K562 (cell line): ENCODE results near the gene THUMPD2. TPM values are rescaled to one million over a fixed set of nuclear protein-coding genes. Genes with fewer than 3 reads are reported as not detected.

Experiments used
- ATAC-seq: fragments of 200-7000 bp; cut with Tn5 transposase; 3 replicates; pipeline ENCODE4 v1.9.1; 2020; ENCODE audit warnings: moderate library complexity
- BruUV-seq: library from RNA; stranded (reverse); fragments of 400-500 nt; replicated peaks from 2 replicates; lab custom pipeline; 2021; lab: Mats Ljungman, UMichigan
- CTCF ChIA-PET: fragments of 300-600 bp; formaldehyde crosslinking; extraction: SDS; loops from one replicate; lab custom pipeline; 2021; ENCODE audit warnings: low intra/inter-chr PET ratio; lab: Yijun Ruan, JAX
- POLR2A ChIA-PET: fragments of 300-600, 350-650 bp; sonication (Branson Sonifier 250); formaldehyde crosslinking; extraction: SDS; loops from one replicate; lab custom pipeline; 2021; ENCODE audit warnings: antibody characterized with exemption, inconsistent platforms; lab: Yijun Ruan, JAX
- DNase-seq, 4 experiments: peaks; one replicate each; pipeline versions ENCODE4 v3.0.0 to v3.0.0-alpha.2; 2011 to 2018; ENCODE audit warnings: low spot score in 3 of 4, mixed read lengths in 3 of 4; ENCODE audit errors: extremely low read depth in 1 of 4
- FAIRE-seq: peaks from 2 replicates; lab custom pipeline; 2011; peaks lifted over from hg19 to GRCh38; lab: Jason Lieb, UNC
- H2AFZ ChIP-seq: 2 replicates; pipeline ENCODE4 v1.6.0; 2011; ENCODE audit warnings: low read depth, low read length, control low read depth, inconsistent platforms
- H3K27ac ChIP-seq: fragments of 200-600 bp; 3 replicates; pipeline ENCODE4 v1.8.0; 2011; ENCODE audit warnings: low read depth, mild to moderate bottlenecking, control low read depth, inconsistent platforms, low read length, moderate library complexity, mixed read lengths; ENCODE audit errors: extremely low read depth
- H3K27me3 ChIP-seq, 2 experiments: fragments of 300-600 bp in 1 of 2; 2 replicates in 1 of 2; 3 replicates in 1 of 2; pipeline versions ENCODE4 v1.6.0 to v1.8.0; 2011; ENCODE audit warnings: inconsistent platforms in 2 of 2, low read length in 2 of 2, mild to moderate bottlenecking in 1 of 2, mixed read lengths in 1 of 2, moderate library complexity in 1 of 2; ENCODE audit not compliant: control insufficient read depth in 2 of 2, insufficient read depth in 2 of 2
- H3K36me3 ChIP-seq: fragments of 300-600 bp; 3 replicates; pipeline ENCODE4 v1.8.0; 2011; ENCODE audit warnings: mild to moderate bottlenecking, low read length, inconsistent platforms; ENCODE audit not compliant: control insufficient read depth, insufficient read depth
- H3K4me1 ChIP-seq, 2 experiments: fragments of 200-600 bp in 1 of 2; replicated peaks in 1 of 2; 2 replicates in 1 of 2; 3 replicates in 1 of 2; pipeline versions ENCODE4 v1.5.1 to v1.8.0; 2011; ENCODE audit warnings: inconsistent platforms in 2 of 2, low read length in 2 of 2, mild to moderate bottlenecking in 1 of 2, mixed read lengths in 1 of 2, moderate library complexity in 1 of 2; ENCODE audit not compliant: control insufficient read depth in 2 of 2, insufficient read depth in 2 of 2
- H3K4me2 ChIP-seq: 2 replicates; pipeline ENCODE4 v1.6.1; 2011; ENCODE audit warnings: low read length, control low read depth, inconsistent platforms, mixed read lengths; ENCODE audit not compliant: insufficient read depth
- H3K4me3 ChIP-seq: fragments of 200-600 bp; sonication (generic), shearing (Covaris generic); 2 replicates; pipeline ENCODE4 v1.5.1; 2016; ENCODE audit warnings: control low read depth, inconsistent platforms
- H3K79me2 ChIP-seq: fragments of 200-600 bp; 3 replicates; pipeline ENCODE4 v1.8.0; 2011; ENCODE audit warnings: low read length, inconsistent platforms; ENCODE audit not compliant: control insufficient read depth, insufficient read depth
- H3K9ac ChIP-seq, 2 experiments: 2 replicates each; pipeline versions ENCODE4 v1.6.0 to v1.6.1; 2011; ENCODE audit warnings: low read depth in 2 of 2, low read length in 2 of 2, control low read depth in 1 of 2, inconsistent platforms in 1 of 2, mild to moderate bottlenecking in 1 of 2, mixed read lengths in 1 of 2; ENCODE audit not compliant: insufficient read depth in 1 of 2
- H3K9me1 ChIP-seq: one replicate; pipeline ENCODE4 v1.6.0; 2011; ENCODE audit warnings: inconsistent platforms, mild to moderate bottlenecking, low read length, moderate library complexity; ENCODE audit not compliant: control insufficient read depth, insufficient read depth
- H3K9me3 ChIP-seq: replicated peaks from 2 replicates; pipeline ENCODE4 v1.5.1; 2011; ENCODE audit warnings: low read depth, low read length, inconsistent platforms; ENCODE audit not compliant: control insufficient read depth, insufficient read depth
- H4K20me1 ChIP-seq: replicated peaks from 2 replicates; pipeline ENCODE4 v1.6.1; 2011; ENCODE audit warnings: low read length, inconsistent platforms, mixed read lengths; ENCODE audit not compliant: control insufficient read depth, insufficient read depth
- BACH1 ChIP-seq: fragments of 200-800 bp; sonication (Bioruptor generic); IDR thresholded peaks from 2 replicates; pipeline ENCODE4 v1.6.1; 2016; ENCODE audit warnings: missing genetic modification characterization, missing compliant biosample characterization
- CBFB ChIP-seq: sonication (generic); formaldehyde crosslinking; IDR thresholded peaks from 2 replicates; pipeline ENCODE4 v1.4.0; 2020; ENCODE audit warnings: mild to moderate bottlenecking, missing genetic modification reagents
- CXXC5 ChIP-seq: fragments of 250-450 bp; sonication (Bioruptor Pico); IDR thresholded peaks from 2 replicates; pipeline ENCODE4 v1.8.0; 2022; ENCODE audit warnings: inconsistent platforms, mild to moderate bottlenecking, moderate library complexity
- GABPB2 ChIP-seq: fragments of 250-450 bp; sonication (Bioruptor Pico); conservative IDR thresholded peaks from 2 replicates; pipeline ENCODE4 v1.5.1; 2021; ENCODE audit warnings: mild to moderate bottlenecking
- HCFC1 ChIP-seq: IDR thresholded peaks from 2 replicates; pipeline ENCODE4 v1.6.1; 2012; ENCODE audit warnings: low read depth, low read length, improper control_type of control experiment
- HNRNPUL1 ChIP-seq: fragments of 200-400 bp; formaldehyde crosslinking; IDR thresholded peaks from 2 replicates; pipeline ENCODE4 v1.6.1; 2017; ENCODE audit warnings: low read length
- IFI16 ChIP-seq: fragments of 250-450 bp; sonication (Bioruptor Pico); IDR thresholded peaks from 2 replicates; pipeline ENCODE4 v2.1.2; 2022; ENCODE audit warnings: mild to moderate bottlenecking, inconsistent platforms
- JUN ChIP-seq, 2 experiments: sonication (generic) in 1 of 2; formaldehyde crosslinking in 1 of 2; IDR thresholded peaks; 2 replicates each; pipeline versions ENCODE4 v1.6.1 to v1.8.0; 2012 to 2022; ENCODE audit warnings: borderline replicate concordance in 2 of 2, mild to moderate bottlenecking in 2 of 2, improper control_type of control experiment in 1 of 2, low read depth in 1 of 2, low read length in 1 of 2, missing genetic modification reagents in 1 of 2
- KLF10 ChIP-seq: fragments of 250-450 bp; sonication (Bioruptor Pico); IDR thresholded peaks from 2 replicates; pipeline ENCODE4 v1.6.1; 2021; ENCODE audit warnings: matching md5 sums
- MCM3 ChIP-seq: fragments of 450-650 bp; IDR thresholded peaks from 2 replicates; pipeline ENCODE4 v1.6.1; 2016
- MECOM ChIP-seq: fragments of 250-450 bp; sonication (Bioruptor Pico); IDR thresholded peaks from 2 replicates; pipeline ENCODE4 v1.8.0; 2022; ENCODE audit warnings: inconsistent platforms
- RHOXF2B ChIP-seq: fragments of 250-450 bp; sonication (Bioruptor Pico); conservative IDR thresholded peaks from 2 replicates; pipeline ENCODE4 v1.5.1; 2021
- SAFB2 ChIP-seq: fragments of 200-400 bp; formaldehyde crosslinking; IDR thresholded peaks from 2 replicates; pipeline ENCODE4 v1.6.1; 2018; ENCODE audit warnings: borderline replicate concordance, low read length, low read depth, moderate library complexity; ENCODE audit not compliant: severe bottlenecking
- SRSF1 ChIP-seq: fragments of 200-400 bp; formaldehyde crosslinking; IDR thresholded peaks from 2 replicates; pipeline ENCODE4 v1.6.1; 2017; ENCODE audit warnings: mild to moderate bottlenecking, low read depth, low read length, moderate library complexity
- STAT5B ChIP-seq: fragments of 250-450 bp; sonication (Bioruptor Pico); IDR thresholded peaks from 2 replicates; pipeline ENCODE4 v1.8.0; 2021; ENCODE audit warnings: mild to moderate bottlenecking, inconsistent platforms
- TAL1 ChIP-seq: fragments of 450-650 bp; IDR thresholded peaks from 2 replicates; pipeline ENCODE4 v1.6.1; 2016; ENCODE audit warnings: mild to moderate bottlenecking
- XRCC5 ChIP-seq: fragments of 200-400 bp; formaldehyde crosslinking; IDR thresholded peaks from 2 replicates; pipeline ENCODE4 v1.6.1; 2017; ENCODE audit warnings: low read depth, mild to moderate bottlenecking, low read length
- ZNF316 ChIP-seq: fragments of 450-650 bp; IDR thresholded peaks from 2 replicates; pipeline ENCODE4 v1.6.1; 2016
- WGBS: fragments of 100-300 bp; shearing (Covaris generic); methylation state at CpG from one replicate; pipeline ENCODE4 v1.1.6; 2016; ENCODE audit warnings: low coverage, mixed read lengths; ENCODE audit not compliant: insufficient coverage; ENCODE audit errors: missing lambda C conversion rate; 5-methylcytosine and 5-hydroxymethylcytosine counted together
- in situ Hi-C: fragments of 300-500 bp; cut with MboI; formaldehyde crosslinking; loops from 4 replicates; pipeline ENCODE4 v1.15.0; 2018; ENCODE audit warnings: inconsistent platforms, mixed read lengths
- intact Hi-C: fragments of 100-400 bp; cut with micrococcal nuclease; formaldehyde crosslinking; loops from 2 replicates; pipeline ENCODE4 v1.14.2; 2022
- polyA plus RNA-seq, 8 experiments: library from polyadenylated mRNA; depleted of rRNA in 4 of 8; stranded (reverse) in 5 of 8; unstranded in 3 of 8; fragments of >200 nt; fragmentation: Nextera tagmentation in 2 of 8; fragmentation: Illumina TruSeq in 1 of 8; extraction: Ambion mirVana in 2 of 8; extraction: Trizol in 1 of 8; gene quantifications; 2 replicates each; pipeline versions ENCODE4 v1.2.1 to v1.2.3, GENCODE V29; 2011 to 2014; ENCODE audit warnings: inconsistent platforms in 1 of 8, missing spikeins in 1 of 8
- total RNA-seq, 7 experiments: library from RNA; depleted of rRNA in 6 of 7; stranded (reverse); fragments of >200 nt in 6 of 7; fragmentation: Illumina TruSeq in 2 of 7; extraction: Trizol in 2 of 7; gene quantifications; 2 replicates each; pipeline versions ENCODE4 v1.2.1 to v1.2.3, GENCODE V29; 2011 to 2021; ENCODE audit warnings: low replicate concordance in 1 of 7
- TF ChIP-seq, protein P1 (sequence below): fragments of 250-450 bp; sonication (Bioruptor Pico); IDR thresholded peaks from 2 replicates; pipeline ENCODE4 v1.8.0; 2021; ENCODE audit warnings: moderate library complexity, mild to moderate bottlenecking, inconsistent platforms

Gene THUMPD2
- total and polyA plus RNA-seq, 9 of the 15 experiments (the other 6 are each of a cell fraction or from before 2014, with no cell fraction given), result 9.6 to 40.4 (median 24.0) TPM

- no peaks in the 10 kb centered on the region for H3K9me1 ChIP-seq
- H3K36me3 ChIP-seq, result peaks cover 61% of the 10 kb centered on the region
- H3K4me1 ChIP-seq, result no peaks in the 10 kb centered on the region
- H4K20me1 ChIP-seq, result peaks cover 6% of the 10 kb centered on the region; the same call in 1 of the 2 replicates
- CTCF ChIA-PET, result no interaction called here
- POLR2A ChIA-PET, result interaction anchor here (1.7 kb wide), 1 partner anchor 20 kb away, joined by 4 read pairs; no protein-coding TSS in a partner anchor
- no peak overlapping the region for H3K27ac ChIP-seq
- H3K4me3 ChIP-seq, result no peak overlapping the region
- intact Hi-C loops, result loop anchor here (5.0 kb wide), 1 partner anchor 297 kb away; the partner anchor contains the start of gene MAP4K3
- DNase-seq (no peak), ATAC-seq (no peak), FAIRE-seq (no peak)
- no peak for TF ChIP-seq HNRNPUL1
- TF ChIP-seq ZNF316, result 0 out of 2 replicates have a peak, but pooled peaks have one; percentile 11
- no peak overlapping the region for H3K9ac ChIP-seq
- H2AFZ ChIP-seq, result no peak overlapping the region
- H3K4me2 ChIP-seq, result no peak overlapping the region
- in situ Hi-C loops, result no loop called here
- no peaks in the 10 kb centered on the region for H3K9me3 ChIP-seq
- H3K27me3 ChIP-seq, result no peaks in the 10 kb centered on the region
- H3K79me2 ChIP-seq, result peaks cover 16% of the 10 kb centered on the region; the same call in 2 of the 3 replicates
- BruUV-seq, result no TSS peak
Observed at GRCh38 chr2:39734445-39734844, 44.6 kb downstream of the THUMPD2 start.

DNA sequence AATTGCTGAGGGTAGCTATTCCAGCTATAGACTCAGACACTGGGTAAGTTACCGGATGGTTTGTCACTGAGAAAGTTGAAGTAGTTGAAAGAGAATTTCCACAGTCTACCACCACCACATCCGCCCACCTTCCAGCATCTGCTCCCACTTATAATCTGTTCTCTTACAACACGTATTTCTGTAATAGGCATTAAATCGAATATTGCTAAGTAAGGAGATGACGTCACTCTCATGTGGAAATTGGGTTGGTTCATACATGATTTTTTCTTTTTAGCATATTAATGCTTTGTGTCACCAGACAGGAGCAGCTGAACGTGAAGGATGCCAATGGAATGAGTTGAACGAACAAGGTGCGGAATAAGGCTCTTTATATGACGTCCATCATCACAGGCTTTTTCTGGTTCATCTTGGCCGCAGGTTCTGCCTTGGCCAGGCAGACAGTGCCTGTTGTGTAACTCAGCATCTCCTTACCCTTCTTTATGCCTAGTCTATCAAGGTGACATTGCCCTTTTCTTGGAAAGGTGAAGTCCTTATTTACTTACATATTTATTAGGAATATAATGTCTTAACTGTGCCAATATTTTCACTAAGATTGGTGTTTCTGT lies 45.9 kb downstream of the THUMPD2 start:
- DNase-seq (no peak), ATAC-seq (no peak), FAIRE-seq (no peak)
- Histone ChIP-seq H3K4me2 (no peak overlapping the region), H3K36me3 (peaks cover 51% of the 10 kb centered on the region), H3K27me3 (no peaks in the 10 kb centered on the region), H3K79me2 (peaks cover 8% of the 10 kb centered on the region; the same call in 2 of the 3 replicates), H3K9me3 (no peaks in the 10 kb centered on the region), H3K9ac (no peak overlapping the region), H3K9me1 (no peaks in the 10 kb centered on the region), H3K4me1 (no peaks in the 10 kb centered on the region), H4K20me1 (peaks cover 2% of the 10 kb centered on the region; the same call in 1 of the 2 replicates), H3K4me3 (no peak overlapping the region), H2AFZ (no peak overlapping the region), H3K27ac (no peak overlapping the region)
- ChIA-PET CTCF (no interaction called here), POLR2A (interaction anchor here (0.6 kb wide), 1 partner anchor 122 kb away, joined by 3 read pairs; no protein-coding TSS in a partner anchor)
- BruUV-seq, result TSS peak; percentile 22
- in situ Hi-C loops, result no loop called here
- 93% methylated on average over 10 of the region's 10 CpGs for WGBS
- intact Hi-C loops, result loop anchor here (5.0 kb wide), 1 partner anchor 296 kb away; the partner anchor contains the start of gene MAP4K3
- TF ChIP-seq STAT5B, result no peak
- TF ChIP-seq, protein P1, sequence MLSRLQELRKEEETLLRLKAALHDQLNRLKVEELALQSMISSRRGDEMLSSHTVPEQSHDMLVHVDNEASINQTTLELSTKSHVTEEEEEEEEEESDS (CRISPR knock-in tag), result no peak
- no peak for TF ChIP-seq CBFB (CRISPR knock-in tag)
- TF ChIP-seq GABPB2 (CRISPR knock-in tag), result no peak
- no peak for TF ChIP-seq XRCC5
- TF ChIP-seq BACH1 (tag), result no peak
- TF ChIP-seq JUN (IDR thresholded peaks at IDR 0.05; ENCODE audit: borderline replicate concordance, low read depth, low read length), result no peak
- TF ChIP-seq JUN (CRISPR knock-in tag; IDR thresholded peaks at IDR 0.05; ENCODE audit: borderline replicate concordance), result no peak
- TF ChIP-seq SAFB2, result no peak
- TF ChIP-seq SRSF1, result no peak
- TF ChIP-seq TAL1, result no peak
- no peak for TF ChIP-seq RHOXF2B (CRISPR knock-in tag)
- no peak for TF ChIP-seq CXXC5
- no peak for TF ChIP-seq HCFC1
- TF ChIP-seq IFI16 (CRISPR knock-in tag), result no peak
- no peak for TF ChIP-seq MECOM (CRISPR knock-in tag)
- TF ChIP-seq MCM3, result no peak
- no peak for TF ChIP-seq KLF10 (CRISPR knock-in tag)
